ENCODE data around the gene HOXC11.

- no peak for TF ChIP-seq POLR2A (IDR thresholded peaks at IDR 0.05)
- TF ChIP-seq EP300 (IDR thresholded peaks at IDR 0.05): no peak
- no peak for TF ChIP-seq CTCF (IDR thresholded peaks at IDR 0.05)
- no peak for TF ChIP-seq POLR2AphosphoS5 (IDR thresholded peaks at IDR 0.05)
Measured at GRCh38 chr12:53966085-53966384, 6.9 kb upstream of the HOXC11 start.

Data from sigmoid colon (tissue), 4 donors.